ENCODE data around the gene SVOPL.

DNA sequence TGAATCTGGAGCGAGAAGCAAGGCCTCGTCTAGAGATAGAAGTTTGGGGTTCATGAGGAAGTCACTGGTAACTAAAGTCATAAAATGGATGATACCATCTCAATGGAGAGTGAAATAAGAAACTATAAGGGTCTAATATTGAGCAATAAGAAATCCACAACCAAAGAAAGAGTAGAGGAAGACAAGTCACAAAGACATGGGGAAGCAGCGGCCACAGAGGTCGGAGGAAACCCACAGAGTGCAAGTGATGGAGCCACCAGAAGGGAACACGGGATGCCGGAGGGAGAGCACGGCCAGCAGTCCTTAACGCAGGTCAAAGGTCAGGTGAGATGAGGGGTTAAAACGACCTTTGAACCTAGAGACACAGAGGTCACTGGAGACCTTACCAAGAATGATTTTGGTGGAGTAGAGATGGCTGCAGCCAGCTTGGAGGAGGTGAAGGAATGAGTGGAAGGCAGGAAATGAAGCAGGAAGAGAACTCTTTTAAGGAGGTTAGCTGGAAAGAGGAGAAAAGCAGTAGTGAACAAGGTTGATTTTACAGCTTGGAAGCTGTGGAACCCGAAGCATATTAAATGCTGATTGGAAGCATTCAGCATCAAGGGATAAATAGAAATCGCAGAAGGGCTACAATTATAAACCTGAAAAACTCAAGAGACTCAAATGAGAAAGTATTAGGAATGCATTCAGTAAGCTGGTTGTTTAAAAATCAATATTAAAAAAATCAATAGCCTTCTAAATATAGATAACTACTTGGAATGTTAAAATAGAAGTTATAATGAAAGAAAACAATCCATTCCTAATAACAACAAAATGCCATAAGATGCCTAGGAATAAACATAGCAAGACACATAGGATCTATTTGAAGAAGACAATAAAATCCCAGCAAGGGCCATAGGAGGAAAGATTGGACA lies 93.7 kb downstream of the SVOPL start:
- TF ChIP-seq EP300 (IDR thresholded peaks at IDR 0.05; ENCODE audit: borderline replicate concordance in 1 of 2, low read depth in 1 of 2, low read length in 1 of 2) (no peak), SMC3 (IDR thresholded peaks at IDR 0.05; ENCODE audit: low read depth, low read length) (no peak)
- TF ChIP-seq, protein P1, sequence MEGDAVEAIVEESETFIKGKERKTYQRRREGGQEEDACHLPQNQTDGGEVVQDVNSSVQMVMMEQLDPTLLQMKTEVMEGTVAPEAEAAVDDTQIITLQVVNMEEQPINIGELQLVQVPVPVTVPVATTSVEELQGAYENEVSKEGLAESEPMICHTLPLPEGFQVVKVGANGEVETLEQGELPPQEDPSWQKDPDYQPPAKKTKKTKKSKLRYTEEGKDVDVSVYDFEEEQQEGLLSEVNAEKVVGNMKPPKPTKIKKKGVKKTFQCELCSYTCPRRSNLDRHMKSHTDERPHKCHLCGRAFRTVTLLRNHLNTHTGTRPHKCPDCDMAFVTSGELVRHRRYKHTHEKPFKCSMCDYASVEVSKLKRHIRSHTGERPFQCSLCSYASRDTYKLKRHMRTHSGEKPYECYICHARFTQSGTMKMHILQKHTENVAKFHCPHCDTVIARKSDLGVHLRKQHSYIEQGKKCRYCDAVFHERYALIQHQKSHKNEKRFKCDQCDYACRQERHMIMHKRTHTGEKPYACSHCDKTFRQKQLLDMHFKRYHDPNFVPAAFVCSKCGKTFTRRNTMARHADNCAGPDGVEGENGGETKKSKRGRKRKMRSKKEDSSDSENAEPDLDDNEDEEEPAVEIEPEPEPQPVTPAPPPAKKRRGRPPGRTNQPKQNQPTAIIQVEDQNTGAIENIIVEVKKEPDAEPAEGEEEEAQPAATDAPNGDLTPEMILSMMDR (IDR thresholded peaks at IDR 0.05) = no peak
